HepG2 (cell line): ENCODE measurements around the gene CDH23.

Source experiments
- EZH2 ChIP-seq: conservative IDR thresholded peaks from 2 replicates; pipeline ENCODE4 v1.6.1; 2012; ENCODE audit warnings: mild to moderate bottlenecking, low read depth, low read length, moderate library complexity
- MAX ChIP-seq: IDR thresholded peaks from 2 replicates; pipeline ENCODE4 v1.6.1; 2012; ENCODE audit warnings: inconsistent platforms
- POLR2A ChIP-seq, 2 experiments: IDR thresholded peaks; 2 replicates each; pipeline ENCODE4 v1.6.1; 2011; ENCODE audit warnings: low read depth in 2 of 2, low read length in 2 of 2, mild to moderate bottlenecking in 1 of 2, moderate library complexity in 1 of 2; ENCODE audit not compliant: insufficient read depth in 1 of 2
- POLR2G ChIP-seq: fragments of 200-400 bp; formaldehyde crosslinking; IDR thresholded peaks from 2 replicates; pipeline ENCODE4 v1.6.1; 2018; ENCODE audit warnings: mild to moderate bottlenecking, low read depth, low read length, moderate library complexity
- RELA ChIP-seq: sonication (generic); formaldehyde crosslinking; IDR thresholded peaks from 2 replicates; pipeline ENCODE4 v1.4.0; 2020; ENCODE audit warnings: missing genetic modification reagents
- XBP1 ChIP-seq: sonication (generic); formaldehyde crosslinking; IDR thresholded peaks from 2 replicates; pipeline ENCODE4 v1.5.0; 2020; ENCODE audit warnings: missing genetic modification reagents
- ZNF446 ChIP-seq: sonication (generic); formaldehyde crosslinking; IDR thresholded peaks from 2 replicates; pipeline ENCODE4 v1.5.0; 2020; ENCODE audit warnings: mild to moderate bottlenecking, missing genetic modification reagents
- ZNF577 ChIP-seq: sonication (generic); formaldehyde crosslinking; IDR thresholded peaks from 2 replicates; pipeline ENCODE4 v1.4.0; 2020; ENCODE audit warnings: mild to moderate bottlenecking, low read depth, missing genetic modification reagents, borderline replicate concordance

- no peak for TF ChIP-seq POLR2A (IDR thresholded peaks at IDR 0.05; ENCODE audit: insufficient read depth in 1 of 2, low read depth in 2 of 2, low read length in 2 of 2)
- TF ChIP-seq EZH2, result no peak
- TF ChIP-seq RELA (CRISPR knock-in tag), result no peak
- TF ChIP-seq ZNF577 (CRISPR knock-in tag), result no peak
- TF ChIP-seq ZNF446 (CRISPR knock-in tag), result no peak
- no peak for TF ChIP-seq XBP1
- no peak for TF ChIP-seq POLR2G
- TF ChIP-seq MAX, result no peak
These were observed 373.5 kb downstream of the CDH23 start for GRCh38 chr10:71770255-71770654.
